Measurements from ENCODE around the gene SCD5.

Gene SCD5

GRCh38 chr4:82623121-82623683, 175.4 kb downstream of the SCD5 start:
- DNase-seq: no peak

DNA sequence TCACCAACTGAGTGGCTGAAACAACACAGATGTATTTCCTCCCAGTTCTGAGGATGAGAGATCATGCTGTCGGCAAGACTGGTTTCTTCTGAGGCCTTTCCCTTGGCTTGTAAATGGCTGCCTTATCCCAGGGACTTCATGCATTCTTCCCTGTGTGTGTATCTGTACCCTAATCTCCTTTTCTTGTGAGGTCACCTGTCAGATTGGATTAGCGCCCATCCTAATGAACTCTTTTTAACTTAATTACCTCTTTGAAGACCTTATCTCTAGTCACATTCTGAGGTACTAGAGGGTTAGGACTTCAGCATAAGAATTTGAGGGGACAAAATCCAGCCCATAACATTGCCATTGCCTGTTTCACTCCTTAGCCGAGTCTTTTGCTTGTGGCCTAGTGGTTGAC, 177.3 kb downstream of the SCD5 start:
- DNase-seq: no peak

- DNase-seq: no peak
Measured at GRCh38 chr4:82620126-82620735, 178.4 kb downstream of the SCD5 start.

- no peak for DNase-seq
Measured at GRCh38 chr4:82618103-82618720, 180.4 kb downstream of the SCD5 start.

- DNase-seq: no peak
Measured at GRCh38 chr4:82614838-82615449, 183.7 kb downstream of the SCD5 start.

GRCh38 chr4:82613121-82613520, 185.5 kb downstream of the SCD5 start:
- DNase-seq: no peak

- no peak for DNase-seq
Measured at GRCh38 chr4:82611982-82612381, 186.6 kb downstream of the SCD5 start.

DNA sequence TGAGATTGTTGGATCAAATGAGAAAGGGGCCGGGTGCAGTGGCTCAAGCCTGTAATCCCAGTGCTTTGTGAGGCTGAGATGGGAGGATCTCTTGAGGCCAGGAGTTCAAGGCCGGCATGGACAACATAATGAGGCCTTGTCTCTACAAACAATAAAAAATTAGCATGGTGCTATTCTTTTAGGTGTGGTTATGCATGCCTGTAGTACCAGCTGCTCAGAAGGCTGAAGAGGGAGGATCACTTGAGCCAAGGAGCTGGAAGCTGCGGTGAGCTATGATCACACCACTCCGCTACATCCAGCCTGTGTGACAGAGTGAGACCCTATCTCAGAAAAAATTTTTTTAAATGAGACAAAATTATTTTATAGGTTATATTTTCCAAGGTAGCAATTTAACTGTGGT, 187.1 kb downstream of the SCD5 start:
- no peak for DNase-seq

DNA sequence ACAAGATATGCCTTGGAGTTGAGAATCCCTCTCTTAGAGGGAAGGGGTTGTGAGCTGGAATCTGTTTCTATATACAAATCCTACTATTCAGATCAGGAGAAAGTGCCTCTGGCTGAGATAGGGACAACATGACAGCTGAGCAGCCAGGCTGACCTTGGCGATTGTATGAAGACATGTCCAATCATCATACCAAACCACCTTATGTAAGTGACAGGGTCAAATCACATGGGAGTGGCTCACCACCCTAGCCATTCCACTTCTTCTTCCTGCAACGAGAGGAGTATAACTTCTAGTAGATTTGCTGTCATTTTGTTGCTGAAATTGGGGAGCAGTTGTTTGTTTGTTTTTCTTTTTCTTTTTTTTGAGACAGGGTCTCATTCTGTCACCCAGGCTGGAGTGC, 188.6 kb downstream of the SCD5 start:
- no peak for DNase-seq

DNA sequence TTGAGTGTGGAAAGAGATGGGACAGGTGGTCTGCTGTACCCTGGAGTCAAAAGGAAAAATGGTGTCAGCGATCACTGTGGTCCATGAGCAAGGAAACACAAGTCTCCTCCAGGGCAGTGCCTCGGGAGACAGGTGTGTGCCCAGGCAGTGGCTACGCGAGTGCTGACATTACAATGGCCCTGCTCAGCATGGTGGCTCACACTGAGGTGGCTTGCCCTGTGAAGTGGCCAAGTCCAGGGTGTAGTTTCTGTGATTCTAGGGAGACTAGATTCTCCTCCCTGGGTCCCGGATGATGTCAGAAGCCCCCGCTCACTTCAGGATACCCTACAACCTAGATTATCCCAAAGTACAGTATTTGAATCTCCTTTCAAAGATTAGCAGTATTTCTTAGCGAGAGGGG, 192.0 kb downstream of the SCD5 start:
- DNase-seq: no peak

DNA sequence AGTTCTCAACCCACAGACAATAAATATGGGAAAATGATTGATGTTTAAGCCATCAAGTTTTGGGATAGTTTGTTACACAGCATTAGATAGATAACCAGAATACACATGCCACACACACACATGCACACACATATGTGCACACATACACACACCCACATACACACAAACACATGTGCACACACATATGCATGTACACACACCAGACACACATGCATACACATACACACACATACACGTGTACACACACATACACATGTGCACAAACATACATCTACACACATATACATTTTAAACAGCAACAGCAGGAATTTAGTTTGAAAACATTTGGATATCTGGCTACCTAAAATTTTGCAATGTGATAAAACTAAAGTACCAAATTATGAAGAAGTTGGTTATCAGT, 194.1 kb downstream of the SCD5 start:
- DNase-seq: no peak

- DNase-seq: no peak
Measured at GRCh38 chr4:82601242-82602015, 197.2 kb downstream of the SCD5 start.

DNA sequence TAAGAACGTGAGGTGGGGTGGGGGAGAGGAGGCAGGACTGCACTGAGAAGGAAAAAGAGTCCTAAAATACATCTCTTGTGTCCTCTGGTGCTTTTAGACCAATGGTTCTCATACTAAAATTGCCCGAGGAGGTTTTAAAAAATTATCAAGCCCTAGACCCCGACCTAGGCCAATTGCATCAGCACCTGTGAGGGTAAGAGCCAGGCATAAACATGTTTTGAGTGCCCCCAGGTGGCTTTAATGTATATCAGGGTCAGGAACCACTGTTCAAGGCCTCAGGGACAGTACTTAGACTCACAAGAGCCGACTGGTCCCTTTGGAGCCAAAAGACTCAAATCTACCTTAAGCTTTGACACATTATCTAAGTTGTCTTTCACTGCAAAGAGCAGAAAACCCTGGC, 199.3 kb downstream of the SCD5 start:
- DNase-seq: no peak

DNA sequence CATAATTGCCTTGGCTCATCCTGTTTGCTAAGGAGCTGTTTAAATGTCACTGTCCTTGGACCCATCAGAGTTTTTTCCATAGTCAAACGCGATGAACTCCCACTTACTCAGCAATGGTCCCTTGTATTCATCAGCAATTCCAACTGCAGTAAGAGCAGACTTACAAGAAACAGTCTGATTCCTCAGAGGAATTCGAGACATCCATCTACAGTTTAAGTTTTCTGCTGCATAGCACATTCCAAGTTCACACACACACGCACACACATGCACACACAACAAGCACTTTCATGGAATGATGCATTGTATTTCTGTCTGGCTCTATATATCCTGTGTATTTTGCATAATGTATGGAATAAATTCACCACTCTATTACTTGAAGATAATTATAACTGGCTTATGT, 204.1 kb downstream of the SCD5 start:
- no peak for DNase-seq

GRCh38 chr4:82593411-82593810, 205.2 kb downstream of the SCD5 start:
- no peak for DNase-seq

GRCh38 chr4:82592639-82593038, 206.0 kb downstream of the SCD5 start:
- no peak for DNase-seq

GRCh38 chr4:82591592-82591991, 207.0 kb downstream of the SCD5 start:
- no peak for DNase-seq

- DNase-seq: no peak
Measured at GRCh38 chr4:82589756-82590155, 208.8 kb downstream of the SCD5 start.

GRCh38 chr4:82588771-82589270, 209.8 kb downstream of the SCD5 start:
- no peak for DNase-seq

DNA sequence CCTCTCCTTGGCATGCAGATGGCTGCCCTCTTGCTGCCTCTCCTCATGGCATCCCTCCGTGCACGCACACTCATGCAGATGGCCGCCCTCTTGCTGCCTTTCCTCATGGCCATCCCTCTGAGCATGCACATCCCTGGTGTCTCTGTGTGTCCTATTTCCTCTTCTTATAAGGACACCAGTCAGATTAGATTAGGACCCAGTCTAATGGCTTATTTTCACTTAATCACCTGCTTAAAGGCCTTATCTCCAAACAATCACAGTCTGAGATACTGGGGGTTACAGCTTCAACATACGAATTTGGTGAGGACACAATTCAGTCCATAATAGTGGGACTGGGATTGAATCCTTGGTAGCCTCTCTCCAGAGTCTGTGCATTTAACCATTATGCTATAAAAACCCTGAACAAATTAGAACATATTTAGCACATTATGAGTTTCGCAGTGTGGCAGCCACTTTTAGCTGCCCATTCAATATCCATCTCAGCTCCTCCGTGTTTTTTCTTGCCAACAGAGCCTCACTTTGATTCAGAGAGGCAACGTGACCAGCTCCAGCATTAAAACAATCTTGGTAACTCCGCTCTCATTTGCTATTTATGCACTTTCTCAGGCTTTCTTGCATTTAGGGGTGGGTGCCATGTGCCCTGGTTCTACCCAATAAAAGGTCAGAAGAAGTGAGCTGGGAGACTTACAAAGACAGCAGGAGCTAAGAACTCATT, 210.6 kb downstream of the SCD5 start:
- no peak for DNase-seq

DNA sequence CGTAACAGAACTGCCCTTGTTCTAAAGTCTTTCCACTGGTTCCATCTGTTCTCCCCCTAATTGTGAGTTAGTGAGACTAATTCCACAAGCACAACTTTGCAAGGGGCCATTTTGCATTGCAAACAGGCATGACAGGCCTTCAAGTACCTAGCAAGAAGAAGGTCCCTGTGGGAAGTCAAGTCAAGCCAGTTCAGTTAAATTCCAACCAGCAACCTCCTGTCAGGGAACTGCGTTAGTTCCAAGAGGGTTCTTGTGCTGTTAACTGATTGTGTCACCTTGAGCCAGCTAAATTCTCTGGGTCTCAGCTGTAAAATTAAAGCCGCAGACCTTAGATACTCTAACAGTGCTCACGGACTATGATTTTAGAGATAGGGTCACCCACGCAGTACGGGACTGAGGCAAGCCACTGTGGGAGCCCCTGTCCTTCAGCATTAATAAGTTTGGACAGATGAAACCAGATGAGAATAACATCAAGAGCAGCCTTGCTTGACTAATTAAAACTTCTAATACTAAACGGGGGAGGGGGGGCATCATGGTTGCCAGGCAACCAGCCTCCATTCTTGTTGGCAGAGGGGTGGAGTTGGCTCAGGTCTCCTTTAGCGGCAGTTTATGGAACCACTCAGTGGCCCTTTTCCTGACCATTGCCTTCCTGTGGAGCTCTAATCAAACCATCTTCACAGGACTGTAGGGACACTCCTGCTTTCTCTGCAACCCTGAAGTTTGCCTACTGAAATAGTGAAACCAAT, 212.7 kb downstream of the SCD5 start:
- no peak for DNase-seq

DNA sequence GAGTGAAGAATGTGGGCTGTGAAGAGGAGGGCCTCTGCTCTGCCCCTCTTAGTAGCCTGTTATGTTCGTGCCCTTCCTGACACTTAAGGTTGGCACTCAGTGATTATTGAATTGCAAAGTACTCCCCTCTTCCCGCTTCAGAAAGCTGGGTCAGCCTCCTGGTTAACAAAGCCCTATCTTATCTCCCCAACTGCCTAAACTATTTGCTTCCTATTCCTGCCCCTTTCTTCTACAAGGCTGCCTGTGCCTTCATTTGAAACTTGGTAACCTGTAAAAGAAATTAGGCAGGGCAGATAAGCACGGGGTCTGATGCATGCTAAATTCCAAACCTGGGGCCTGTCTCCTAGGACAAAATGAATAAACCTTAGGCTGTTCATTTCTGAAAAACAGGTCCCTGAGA, 213.7 kb downstream of the SCD5 start:
- no peak for DNase-seq
